Nephron (organoid): ENCODE results near the gene AMBN.
"Not testable (repeated sequence)": the region's sequence is repeated elsewhere in the genome, so short reads cannot be mapped to it uniquely, and the experiment has no call there.

ENCODE experiments used
- H3K27ac Mint-ChIP-seq, 3 experiments: 2 replicates each; pipeline ENCODE4 v1.8.0; 2020; ENCODE audit warnings: mixed read lengths in 3 of 3, mild to moderate bottlenecking in 2 of 3, moderate library complexity in 1 of 3
- H3K27me3 Mint-ChIP-seq: 2 replicates; pipeline ENCODE4 v1.8.0; 2021; ENCODE audit warnings: low read depth, mild to moderate bottlenecking, moderate library complexity, mixed read lengths
- H3K36me3 Mint-ChIP-seq: 2 replicates; pipeline ENCODE4 v1.8.0; 2020; ENCODE audit warnings: low read depth, mixed read lengths
- H3K4me1 Mint-ChIP-seq: 2 replicates; pipeline ENCODE4 v1.8.0; 2020; ENCODE audit warnings: mixed read lengths
- H3K4me3 Mint-ChIP-seq, 3 experiments: 2 replicates each; pipeline ENCODE4 v1.8.0; 2020; ENCODE audit warnings: mild to moderate bottlenecking in 3 of 3, mixed read lengths in 3 of 3, moderate library complexity in 2 of 3
- H3K9me3 Mint-ChIP-seq: 2 replicates; pipeline ENCODE4 v1.8.0; 2020; ENCODE audit warnings: mixed read lengths
- TF ChIP-seq, protein P1 (sequence below), 3 experiments: fragments of 200-600 bp; sonication (generic); IDR thresholded peaks; one replicate each; pipeline ENCODE4 v1.5.0; 2021; ENCODE audit warnings: antibody characterized with exemption in 3 of 3; ENCODE audit not compliant: unreplicated experiment in 3 of 3

The AMBN gene

DNA sequence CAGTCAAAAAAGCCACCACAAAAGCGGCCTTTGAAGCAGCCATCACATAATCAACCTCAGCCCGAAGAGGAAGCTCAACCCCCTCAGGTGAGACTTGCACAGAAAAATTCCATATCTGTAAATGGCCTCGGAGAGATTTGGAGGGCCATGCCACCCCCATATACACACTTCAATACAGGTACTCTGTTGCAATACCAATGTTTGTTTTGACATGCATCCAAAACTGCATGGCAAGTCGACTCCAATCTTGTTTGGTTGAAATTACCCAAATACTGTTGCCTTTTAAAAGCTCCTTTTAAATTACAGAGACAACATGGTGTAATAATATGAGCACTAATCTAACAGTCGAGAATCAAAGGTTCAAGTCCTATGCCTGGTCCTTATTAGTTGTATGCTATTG lies 42.4 kb downstream of the AMBN start:
- H3K9me3 Mint-ChIP-seq: no peaks in the 10 kb centered on the region
- peaks cover 14% of the 10 kb centered on the region for H3K4me1 Mint-ChIP-seq

DNA sequence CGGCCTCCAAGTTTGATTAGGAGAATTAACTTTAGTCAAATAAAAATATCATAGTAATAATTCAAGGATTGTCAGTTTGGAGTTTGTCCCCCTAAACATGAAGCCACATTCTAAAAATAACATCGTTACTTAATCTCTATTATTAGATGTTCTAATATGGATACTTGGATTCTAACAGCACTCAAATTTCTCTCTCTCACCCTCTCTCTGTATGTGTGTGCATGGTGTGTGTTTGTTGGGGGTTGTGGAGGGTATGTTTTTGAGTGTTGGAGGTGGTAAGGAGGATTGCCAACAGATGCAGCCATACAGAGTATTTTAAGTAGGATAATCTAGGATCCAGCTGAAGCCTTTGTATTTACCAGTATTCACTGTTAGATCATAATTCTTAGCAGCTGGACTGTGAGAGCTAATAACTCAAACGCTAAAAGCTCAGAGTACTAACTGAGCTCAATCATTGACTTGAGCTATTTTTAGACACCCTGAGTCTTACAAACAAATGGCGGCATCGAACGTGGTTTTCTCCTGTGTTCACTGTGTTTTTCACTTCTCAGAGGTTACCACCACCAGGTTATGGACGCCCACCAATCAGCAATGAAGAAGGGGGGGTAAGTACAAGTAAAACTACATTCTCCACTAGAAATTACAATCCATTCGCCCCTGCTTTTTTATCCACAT lies 45.3 kb downstream of the AMBN start:
- H3K36me3 Mint-ChIP-seq: no peaks in the 10 kb centered on the region
- H3K27ac Mint-ChIP-seq: peak overlapping the region; percentile 79 to 96 (median 90)
- peaks cover 14% of the 10 kb centered on the region for H3K4me1 Mint-ChIP-seq
- peak overlapping the region; percentile 10 to 16 (median 12) for H3K4me3 Mint-ChIP-seq
- H3K27me3 Mint-ChIP-seq: no peaks in the 10 kb centered on the region
- TF ChIP-seq, protein P1, sequence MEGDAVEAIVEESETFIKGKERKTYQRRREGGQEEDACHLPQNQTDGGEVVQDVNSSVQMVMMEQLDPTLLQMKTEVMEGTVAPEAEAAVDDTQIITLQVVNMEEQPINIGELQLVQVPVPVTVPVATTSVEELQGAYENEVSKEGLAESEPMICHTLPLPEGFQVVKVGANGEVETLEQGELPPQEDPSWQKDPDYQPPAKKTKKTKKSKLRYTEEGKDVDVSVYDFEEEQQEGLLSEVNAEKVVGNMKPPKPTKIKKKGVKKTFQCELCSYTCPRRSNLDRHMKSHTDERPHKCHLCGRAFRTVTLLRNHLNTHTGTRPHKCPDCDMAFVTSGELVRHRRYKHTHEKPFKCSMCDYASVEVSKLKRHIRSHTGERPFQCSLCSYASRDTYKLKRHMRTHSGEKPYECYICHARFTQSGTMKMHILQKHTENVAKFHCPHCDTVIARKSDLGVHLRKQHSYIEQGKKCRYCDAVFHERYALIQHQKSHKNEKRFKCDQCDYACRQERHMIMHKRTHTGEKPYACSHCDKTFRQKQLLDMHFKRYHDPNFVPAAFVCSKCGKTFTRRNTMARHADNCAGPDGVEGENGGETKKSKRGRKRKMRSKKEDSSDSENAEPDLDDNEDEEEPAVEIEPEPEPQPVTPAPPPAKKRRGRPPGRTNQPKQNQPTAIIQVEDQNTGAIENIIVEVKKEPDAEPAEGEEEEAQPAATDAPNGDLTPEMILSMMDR (IDR thresholded peaks at IDR 0.05; ENCODE audit: unreplicated experiment in 3 of 3): no peak
- no peaks in the 10 kb centered on the region for H3K9me3 Mint-ChIP-seq

More for the DNA sequence above, 42.4 kb downstream of the AMBN start:
- TF ChIP-seq, protein P1 (IDR thresholded peaks at IDR 0.05; ENCODE audit: unreplicated experiment in 3 of 3): no peak
- no peak overlapping the region for H3K4me3 Mint-ChIP-seq
- H3K27me3 Mint-ChIP-seq: peaks cover 3% of the 10 kb centered on the region
- H3K36me3 Mint-ChIP-seq: no peaks in the 10 kb centered on the region
- H3K27ac Mint-ChIP-seq: no peak overlapping the region

DNA sequence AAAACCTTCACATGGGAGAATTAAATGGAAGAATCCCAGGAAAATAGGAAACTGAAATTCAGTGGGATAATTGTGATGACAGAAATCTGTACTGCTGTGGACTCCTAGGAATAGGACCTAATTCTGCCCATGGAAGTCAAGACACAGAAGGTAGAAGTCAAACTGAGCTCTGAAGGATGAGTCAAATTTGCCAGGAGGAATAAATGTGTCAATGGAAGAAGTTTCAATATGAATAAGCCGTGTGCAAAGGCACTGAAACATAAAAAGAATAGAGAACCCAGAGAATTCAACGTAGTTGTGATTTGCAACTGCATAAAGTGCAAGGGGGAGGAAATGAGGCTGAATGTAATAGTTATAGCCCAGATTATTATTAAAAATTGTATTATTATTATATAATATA lies 48.1 kb downstream of the AMBN start:
- Mint-ChIP-seq H3K27ac (no peak overlapping the region), H3K9me3 (no peaks in the 10 kb centered on the region), H3K36me3 (no peaks in the 10 kb centered on the region), H3K4me1 (peaks cover 14% of the 10 kb centered on the region), H3K27me3 (no peaks in the 10 kb centered on the region), H3K4me3 (no peak overlapping the region)
- TF ChIP-seq, protein P1 (IDR thresholded peaks at IDR 0.05; ENCODE audit: unreplicated experiment in 3 of 3): no peak

DNA sequence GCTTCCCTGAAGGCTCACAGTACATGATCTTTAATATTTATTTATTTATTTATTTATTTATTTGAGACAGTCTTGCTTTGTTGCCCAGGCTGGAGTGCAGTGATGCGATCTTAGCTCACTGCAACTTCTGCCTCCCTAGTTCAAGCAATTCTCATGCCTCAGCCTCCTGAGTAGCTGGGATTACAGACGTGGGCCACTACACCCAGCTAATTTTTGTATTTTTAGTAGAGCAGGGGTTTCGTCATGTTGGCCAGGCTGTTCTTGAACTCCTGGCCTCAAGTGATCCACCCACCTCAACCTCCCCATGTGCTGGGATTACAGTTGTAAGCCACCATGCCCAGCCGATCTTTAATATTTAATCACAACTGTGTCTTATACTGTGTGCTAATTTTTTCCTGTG lies 58.7 kb downstream of the AMBN start:
- not testable (repeated sequence) for H3K27ac Mint-ChIP-seq, H3K4me1 Mint-ChIP-seq

DNA sequence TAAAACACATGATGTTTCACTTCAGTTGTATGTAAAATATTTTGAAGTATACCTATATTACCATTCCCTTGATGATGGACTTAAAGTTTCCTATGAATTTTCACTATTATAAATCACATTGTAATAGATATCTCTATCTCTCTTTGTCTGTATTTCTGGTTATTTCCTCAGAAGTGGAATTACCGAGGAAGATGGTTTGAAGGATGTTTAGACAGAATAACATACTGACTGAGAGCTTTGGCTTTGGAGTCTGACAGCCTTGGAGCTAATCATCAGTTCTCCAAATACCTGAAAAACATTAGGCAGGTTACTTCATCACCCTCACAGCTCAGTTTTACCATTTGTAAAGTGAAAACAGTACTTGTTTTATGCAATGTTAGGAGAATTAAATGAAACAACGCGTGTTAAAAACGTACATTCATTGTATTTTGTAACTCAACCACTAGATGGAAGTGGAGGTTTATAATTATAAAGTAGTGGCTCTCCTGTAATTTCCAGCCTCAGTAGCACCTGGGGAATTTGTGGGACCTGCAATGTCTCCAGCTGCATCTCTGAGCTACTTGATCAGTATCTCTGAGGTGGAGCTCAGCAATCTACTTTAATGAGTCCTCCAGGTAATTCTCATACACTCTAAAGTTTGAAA lies 59.9 kb downstream of the AMBN start:
- H3K4me3 Mint-ChIP-seq: no peak overlapping the region
- TF ChIP-seq, protein P1 (IDR thresholded peaks at IDR 0.05; ENCODE audit: unreplicated experiment in 3 of 3): peak; percentile 55 to 59 (median 58)
- no peaks in the 10 kb centered on the region for H3K4me1 Mint-ChIP-seq

More for the DNA sequence above, 58.7 kb downstream of the AMBN start:
- H3K36me3 Mint-ChIP-seq, H3K4me3 Mint-ChIP-seq, H3K27me3 Mint-ChIP-seq, H3K9me3 Mint-ChIP-seq: not testable (repeated sequence)

DNA sequence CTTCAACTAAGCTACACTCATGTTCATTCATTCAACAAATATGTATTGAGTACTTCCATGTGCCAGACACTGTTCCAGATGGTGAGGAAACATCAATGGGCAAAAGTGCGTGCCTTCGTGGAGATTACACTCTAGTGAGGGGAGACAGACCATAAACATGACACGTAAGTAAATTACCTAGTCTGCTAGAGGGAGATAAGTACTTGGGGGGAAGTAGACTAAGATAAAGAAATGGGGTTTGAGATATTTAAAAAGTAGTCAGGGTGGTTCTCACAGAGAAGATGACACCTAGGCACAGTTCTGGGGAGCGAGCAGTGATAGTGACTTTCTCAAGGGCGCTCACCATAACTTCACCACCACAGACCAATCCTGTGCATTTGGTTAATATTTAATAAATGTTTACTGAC lies 62.6 kb downstream of the AMBN start:
- no peaks in the 10 kb centered on the region for H3K36me3 Mint-ChIP-seq
- TF ChIP-seq, protein P1 (IDR thresholded peaks at IDR 0.05; ENCODE audit: unreplicated experiment in 3 of 3): no peak
- H3K4me3 Mint-ChIP-seq: no peak overlapping the region
- no peaks in the 10 kb centered on the region for H3K4me1 Mint-ChIP-seq
- no peaks in the 10 kb centered on the region for H3K9me3 Mint-ChIP-seq
- no peaks in the 10 kb centered on the region for H3K27me3 Mint-ChIP-seq
- no peak overlapping the region for H3K27ac Mint-ChIP-seq

More for the DNA sequence above, 59.9 kb downstream of the AMBN start:
- no peak overlapping the region for H3K27ac Mint-ChIP-seq
- H3K36me3 Mint-ChIP-seq: no peaks in the 10 kb centered on the region
- H3K9me3 Mint-ChIP-seq: no peaks in the 10 kb centered on the region
- no peaks in the 10 kb centered on the region for H3K27me3 Mint-ChIP-seq
